Effector CD4-positive, alpha-beta T cell (primary cell): ENCODE measurements around the gene MTHFS.

Experiments
- DNase-seq: peaks from one replicate; pipeline ENCODE4 v3.0.0-alpha.2; 2020

The MTHFS gene

DNA sequence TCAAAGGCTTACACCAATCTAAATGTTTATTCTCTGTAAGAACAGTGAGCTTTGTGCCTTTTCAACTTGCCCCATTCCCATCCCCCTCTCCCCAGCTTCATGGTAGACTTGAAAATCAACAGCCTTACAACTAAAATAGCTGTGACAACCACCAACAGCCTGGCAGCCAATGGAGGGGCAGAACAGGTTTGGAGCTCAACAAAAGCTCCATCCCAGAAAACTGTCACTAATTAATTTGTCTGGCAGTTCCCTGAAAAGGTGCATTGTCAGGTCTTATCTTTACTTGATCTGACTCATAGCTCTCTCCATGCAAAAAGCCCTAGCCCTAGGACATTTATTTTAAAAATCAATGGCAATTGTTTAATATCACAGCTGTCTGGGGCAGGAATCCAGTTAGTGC is 22.6 kb downstream of the MTHFS start:
- DNase-seq = no peak

- peak; percentile 36 for DNase-seq
Observed at GRCh38 chr15:79872358-79873017, 24.3 kb downstream of the MTHFS start.

DNA sequence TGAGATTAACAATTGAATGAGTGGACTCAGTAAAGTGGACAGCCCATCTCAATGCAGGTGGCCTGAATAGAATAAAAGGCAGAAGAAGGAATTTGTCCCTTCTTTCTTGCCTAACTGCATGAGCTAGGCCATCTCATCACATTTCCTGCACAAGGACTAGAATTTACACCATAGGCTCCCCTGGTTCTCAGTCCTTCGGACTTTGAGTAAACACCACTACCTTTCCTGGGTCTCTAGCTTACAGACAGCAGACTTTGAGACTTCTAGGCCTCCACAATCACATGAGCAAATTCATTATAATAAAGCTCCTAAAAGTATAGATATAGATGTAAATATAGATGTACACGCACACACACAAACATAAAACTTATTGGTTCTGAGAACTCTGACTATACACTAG is 28.3 kb downstream of the MTHFS start:
- no peak for DNase-seq

DNA sequence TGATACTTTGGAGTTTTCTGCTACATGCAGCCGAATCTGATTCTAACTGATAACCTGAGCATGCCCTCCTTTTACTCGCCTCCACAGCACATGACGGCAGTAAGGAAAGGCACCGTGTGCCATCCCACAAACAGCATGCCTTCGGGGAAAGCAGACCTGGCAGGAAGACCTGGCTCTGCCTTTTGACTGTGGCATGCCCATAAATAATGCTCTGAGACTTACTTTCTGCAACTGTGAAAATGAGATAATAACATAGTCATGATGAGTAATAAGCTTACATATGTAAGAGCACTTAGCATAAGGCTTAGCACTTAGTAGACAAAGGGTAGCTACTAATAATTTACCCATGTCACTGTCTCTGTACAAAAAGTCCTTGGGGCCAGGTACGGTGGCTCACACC is 32.9 kb downstream of the MTHFS start:
- no peak for DNase-seq

DNA sequence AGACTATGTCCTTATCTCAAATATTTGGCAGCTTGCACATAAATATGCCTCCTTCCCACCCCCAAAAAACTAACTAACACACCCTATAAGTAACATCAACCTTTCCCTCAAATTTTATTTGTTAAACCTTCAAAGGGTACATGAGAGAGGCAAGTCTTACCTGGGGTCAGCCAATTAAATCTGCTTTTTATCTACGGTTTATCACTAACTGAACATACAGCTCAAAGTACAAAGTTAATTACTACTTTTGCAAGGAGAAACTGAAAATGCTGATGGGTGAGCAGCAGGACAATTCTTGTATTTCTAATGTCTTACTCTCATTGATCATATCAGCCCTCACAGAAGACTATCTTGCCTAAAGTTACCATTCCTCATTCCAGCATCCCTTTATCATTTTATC is 34.6 kb downstream of the MTHFS start:
- DNase-seq = no peak

GRCh38 chr15:79860661-79861060 is 36.2 kb downstream of the MTHFS start:
- no peak for DNase-seq

DNA sequence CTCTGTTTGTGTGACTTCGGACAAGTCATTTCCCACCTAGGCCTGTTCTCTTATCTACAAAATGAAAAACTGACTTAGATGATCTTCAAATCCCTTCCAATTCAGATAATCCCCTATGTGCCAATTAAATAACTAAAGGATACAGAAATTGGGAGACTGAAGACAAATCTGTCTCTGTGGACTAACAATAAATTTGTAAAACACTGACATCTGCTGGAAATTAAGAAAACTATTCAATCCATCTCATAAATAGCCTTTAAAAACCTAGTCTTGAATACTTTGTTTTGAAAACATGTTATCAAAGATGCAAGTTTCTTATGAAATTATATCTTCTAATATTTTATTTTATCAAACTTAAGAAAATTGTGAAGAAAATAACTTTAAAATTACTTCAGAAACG is 38.3 kb downstream of the MTHFS start:
- no peak for DNase-seq

DNA sequence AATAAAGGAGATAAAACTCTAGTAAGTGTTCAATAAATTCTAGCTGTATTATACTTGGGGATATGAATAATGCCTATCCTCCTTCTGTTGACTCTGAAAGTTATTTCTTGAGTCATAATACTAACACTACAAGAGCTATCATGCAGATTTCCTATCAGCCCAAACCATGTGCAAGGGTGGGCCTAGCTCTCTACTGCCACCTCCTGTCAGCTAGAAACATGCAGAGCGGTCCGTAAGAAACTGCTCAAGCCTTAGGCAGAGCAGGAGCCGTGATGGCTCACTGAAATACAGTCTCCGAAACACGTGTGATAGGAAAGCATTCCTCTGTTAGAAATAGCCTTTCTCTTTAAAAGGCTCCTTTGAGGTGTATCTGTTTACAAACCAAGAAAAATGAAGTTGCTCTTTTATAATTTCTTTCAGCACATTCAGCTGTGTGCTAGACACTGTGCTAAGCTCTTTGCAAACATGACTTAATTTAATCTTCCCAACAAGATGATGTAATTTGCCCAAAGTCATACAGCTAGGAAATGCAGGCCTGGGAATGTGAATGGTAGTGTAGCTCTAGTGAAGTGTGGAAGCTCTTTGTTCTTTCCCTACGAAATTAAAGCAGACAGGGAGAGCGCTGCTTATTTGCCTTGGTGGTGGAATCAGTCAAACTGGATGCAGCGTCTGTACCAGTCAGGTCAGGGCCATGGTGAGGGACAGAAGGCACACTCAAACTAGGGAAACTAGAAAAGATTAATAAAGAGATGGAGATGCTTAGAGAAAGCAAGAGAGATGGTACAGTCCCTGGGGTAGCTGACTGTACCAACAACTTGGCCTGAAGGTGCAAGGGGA is 43.1 kb downstream of the MTHFS start:
- DNase-seq = peak; percentile 42

GRCh38 chr15:79849789-79850188 is 47.0 kb downstream of the MTHFS start:
- DNase-seq = no peak

GRCh38 chr15:79846539-79846938 is 50.3 kb downstream of the MTHFS start:
- DNase-seq = no peak

DNA sequence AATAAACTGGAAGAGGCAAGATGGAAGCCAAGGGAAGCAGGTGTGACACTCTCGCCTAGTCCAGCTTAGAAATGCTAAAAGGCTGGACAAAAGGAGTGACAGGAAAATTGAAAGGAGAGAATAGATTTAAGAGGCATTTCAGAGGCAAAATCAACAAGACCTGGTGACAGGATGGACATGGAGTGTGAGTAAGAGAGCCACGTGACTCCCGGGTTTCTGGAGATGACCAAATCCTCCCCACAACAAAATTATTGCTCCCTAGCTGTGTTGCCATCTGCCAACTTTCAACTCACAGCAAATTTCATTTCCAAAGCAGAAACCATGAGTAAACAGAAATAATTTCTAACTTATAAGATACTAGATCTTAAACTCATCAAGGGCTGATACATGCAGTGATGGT is 52.6 kb downstream of the MTHFS start:
- no peak for DNase-seq

- DNase-seq = no peak
Observed at GRCh38 chr15:79837846-79838245, 59.0 kb downstream of the MTHFS start.

DNA sequence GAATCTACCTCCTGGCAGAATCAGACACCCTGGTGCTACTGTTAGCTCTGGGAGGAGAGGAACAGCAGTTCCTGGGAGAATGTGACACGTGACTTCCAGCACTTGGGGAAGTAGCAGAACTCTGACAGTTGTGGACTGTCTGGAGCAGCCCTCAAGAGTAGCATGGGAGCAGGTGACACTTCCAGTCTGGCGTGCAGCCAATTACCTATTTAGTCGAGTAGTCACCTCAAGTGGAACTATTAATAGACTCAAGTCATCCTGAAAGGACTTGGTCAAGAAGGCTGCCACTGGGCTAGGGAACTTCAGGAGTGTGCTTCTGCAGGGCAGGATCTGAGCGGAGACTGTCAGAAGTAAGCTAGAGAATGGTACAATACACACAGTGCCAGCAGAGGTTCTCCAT is 62.3 kb downstream of the MTHFS start:
- DNase-seq = no peak

DNA sequence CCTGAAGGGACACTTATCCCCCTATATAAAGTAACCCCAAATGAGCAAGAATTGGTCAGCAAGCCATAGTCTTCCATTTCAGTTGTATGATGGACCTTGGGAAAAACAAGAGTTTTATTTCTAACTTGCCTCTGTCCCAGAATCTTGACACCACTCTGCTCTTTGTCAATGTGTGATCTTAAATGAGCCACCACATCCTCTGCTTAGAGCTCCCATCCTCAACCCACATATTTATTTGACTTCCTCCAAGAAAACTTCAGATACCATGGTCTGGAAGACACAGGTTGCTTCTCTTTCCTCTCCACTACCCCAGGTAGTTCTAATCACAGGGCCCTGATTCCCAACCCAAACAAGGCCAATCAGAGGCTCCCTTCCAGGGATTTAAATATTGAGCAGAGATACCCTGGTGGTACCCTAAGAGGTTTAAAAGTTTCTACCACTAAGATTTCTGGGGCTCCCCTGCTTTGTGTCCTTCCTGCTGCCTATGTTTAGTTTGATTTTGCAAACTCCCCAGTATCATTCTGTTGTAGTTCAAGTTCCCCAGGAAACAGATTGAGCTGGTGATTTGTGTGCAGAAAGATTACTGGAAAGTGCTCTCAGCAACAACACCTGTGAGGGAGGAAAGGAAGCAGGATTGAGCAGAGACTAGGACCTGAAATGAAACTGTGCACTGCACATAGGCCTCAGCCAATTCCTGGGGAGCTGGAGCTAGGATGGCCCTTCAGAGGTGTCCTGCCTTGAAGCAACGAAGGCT is 64.3 kb downstream of the MTHFS start:
- no peak for DNase-seq

GRCh38 chr15:79831604-79832003 is 65.2 kb downstream of the MTHFS start:
- DNase-seq = no peak

- DNase-seq = no peak
Observed at GRCh38 chr15:79829950-79830349, 66.9 kb downstream of the MTHFS start.

- DNase-seq = no peak
Observed at GRCh38 chr15:79828447-79828846, 68.4 kb downstream of the MTHFS start.

- DNase-seq = no peak
Observed at GRCh38 chr15:79826800-79827199, 70.0 kb downstream of the MTHFS start.

GRCh38 chr15:79824136-79824701 is 72.6 kb downstream of the MTHFS start:
- no peak for DNase-seq

GRCh38 chr15:79820820-79821219 is 76.0 kb downstream of the MTHFS start:
- DNase-seq = no peak

DNA sequence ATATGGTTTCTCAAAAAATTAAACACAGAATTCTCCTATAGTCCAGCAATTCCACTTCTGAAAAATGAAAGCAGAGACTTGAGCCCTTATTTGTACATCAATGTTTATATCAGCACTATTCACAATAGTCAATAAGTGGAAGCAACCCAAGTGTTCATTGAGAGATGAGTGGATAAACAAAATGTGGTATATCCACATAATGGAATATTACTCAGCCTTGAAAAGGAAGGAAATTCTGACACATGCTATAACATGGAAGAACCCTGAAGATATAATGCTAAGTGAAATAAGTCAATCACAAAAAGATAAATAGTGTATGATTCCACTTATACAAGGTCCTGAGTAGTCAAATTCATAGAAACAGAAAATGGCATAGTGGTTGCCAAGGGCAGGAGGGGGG is 76.6 kb downstream of the MTHFS start:
- DNase-seq = no peak

DNA sequence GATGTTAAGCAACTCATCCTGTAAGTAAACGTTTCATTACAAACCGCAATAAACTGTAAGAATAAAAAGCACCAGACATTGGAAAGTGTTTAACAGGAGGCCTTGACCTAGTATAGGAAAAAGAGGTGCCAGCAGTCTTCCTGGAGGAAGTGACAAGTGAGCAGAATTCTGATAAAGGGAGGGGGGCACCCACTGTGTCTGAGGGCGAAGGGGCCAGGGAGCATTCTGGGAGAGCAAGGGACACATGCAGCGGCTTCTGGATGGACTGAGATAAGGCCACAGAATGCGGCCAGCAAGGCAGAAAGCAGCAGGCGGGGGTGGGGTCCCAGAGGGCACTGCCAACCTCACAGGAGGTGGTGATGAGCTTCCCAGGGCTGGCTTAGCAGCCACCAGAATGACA is 80.2 kb downstream of the MTHFS start:
- DNase-seq = no peak

GRCh38 chr15:79815468-79815867 is 81.3 kb downstream of the MTHFS start:
- no peak for DNase-seq
